ENCODE measurements around the gene PRMT7. TPM values are rescaled to one million over a fixed set of nuclear protein-coding genes. Genes with fewer than 3 reads are reported as not detected.

The PRMT7 gene
- polyA plus RNA-seq, 1 donor (not counting 4 experiments of a cell fraction or from before 2014, with no cell fraction given) = 27.4 TPM

DNA sequence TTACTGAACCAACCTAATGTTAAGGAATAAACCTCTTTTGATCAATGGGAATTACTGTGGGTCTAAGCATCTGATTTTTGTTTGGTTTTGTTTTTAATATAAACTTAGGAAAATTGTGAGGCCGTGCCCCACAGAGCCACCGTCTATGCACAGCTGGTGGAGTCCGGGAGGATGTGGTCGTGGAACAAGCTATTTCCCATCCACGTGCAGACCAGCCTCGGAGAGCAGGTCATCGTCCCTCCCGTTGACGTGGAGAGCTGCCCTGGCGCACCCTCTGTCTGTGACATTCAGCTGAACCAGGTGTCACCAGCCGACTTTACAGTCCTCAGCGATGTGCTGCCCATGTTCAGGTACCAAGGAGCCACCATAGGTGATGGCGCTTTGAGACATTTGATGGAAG is 28.4 kb downstream of the PRMT7 start:
- Histone ChIP-seq H3K9me3 (ENCODE audit: control insufficient read depth, low read depth, low read length) (no peaks in the 10 kb centered on the region), H3K4me2 (ENCODE audit: control insufficient read depth, extremely low read depth, insufficient read depth, low read depth, low read length) (no peak overlapping the region), H3K4me3 (ENCODE audit: control insufficient read depth in 2 of 3, extremely low read depth in 1 of 3, insufficient read depth in 2 of 3, low read depth in 1 of 3, low read length in 3 of 3) (no peak overlapping the region), H3K4me1 (ENCODE audit: control insufficient read depth, extremely low read depth, insufficient read depth, low read length) (peaks cover 4% of the 10 kb centered on the region), H3K9me1 (ENCODE audit: control insufficient read depth, extremely low read depth, insufficient read depth, low read length) (no peaks in the 10 kb centered on the region), H2AFZ (ENCODE audit: control insufficient read depth, low read length) (no peak overlapping the region), H3K27ac (ENCODE audit: control insufficient read depth, insufficient read depth, low read length) (no peak overlapping the region), H3K27me3 (ENCODE audit: control insufficient read depth, extremely low read depth, insufficient read depth, low read length) (no peaks in the 10 kb centered on the region), H4K20me1 (ENCODE audit: control insufficient read depth, extremely low read depth, insufficient read depth, low read length) (no peaks in the 10 kb centered on the region), H3K9ac (ENCODE audit: control insufficient read depth, extremely low read depth, insufficient read depth, low read length) (no peak overlapping the region), H3K79me2 (ENCODE audit: control insufficient read depth, insufficient read depth, low read length) (no peaks in the 10 kb centered on the region), H3K36me3 (ENCODE audit: control insufficient read depth in 2 of 2, extremely low read depth in 1 of 2, insufficient read depth in 2 of 2, low read length in 2 of 2) (peaks cover 14 to 31% of the 10 kb centered on the region in 2 experiments)
- TF ChIP-seq EZH2 (IDR thresholded peaks at IDR 0.05; ENCODE audit: low read length) = no peak
- TF ChIP-seq, protein P1, sequence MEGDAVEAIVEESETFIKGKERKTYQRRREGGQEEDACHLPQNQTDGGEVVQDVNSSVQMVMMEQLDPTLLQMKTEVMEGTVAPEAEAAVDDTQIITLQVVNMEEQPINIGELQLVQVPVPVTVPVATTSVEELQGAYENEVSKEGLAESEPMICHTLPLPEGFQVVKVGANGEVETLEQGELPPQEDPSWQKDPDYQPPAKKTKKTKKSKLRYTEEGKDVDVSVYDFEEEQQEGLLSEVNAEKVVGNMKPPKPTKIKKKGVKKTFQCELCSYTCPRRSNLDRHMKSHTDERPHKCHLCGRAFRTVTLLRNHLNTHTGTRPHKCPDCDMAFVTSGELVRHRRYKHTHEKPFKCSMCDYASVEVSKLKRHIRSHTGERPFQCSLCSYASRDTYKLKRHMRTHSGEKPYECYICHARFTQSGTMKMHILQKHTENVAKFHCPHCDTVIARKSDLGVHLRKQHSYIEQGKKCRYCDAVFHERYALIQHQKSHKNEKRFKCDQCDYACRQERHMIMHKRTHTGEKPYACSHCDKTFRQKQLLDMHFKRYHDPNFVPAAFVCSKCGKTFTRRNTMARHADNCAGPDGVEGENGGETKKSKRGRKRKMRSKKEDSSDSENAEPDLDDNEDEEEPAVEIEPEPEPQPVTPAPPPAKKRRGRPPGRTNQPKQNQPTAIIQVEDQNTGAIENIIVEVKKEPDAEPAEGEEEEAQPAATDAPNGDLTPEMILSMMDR (optimal IDR thresholded peaks at IDR 0.05 in 1 of 3, IDR thresholded peaks at IDR 0.05 in 1 of 3, conservative IDR thresholded peaks at IDR 0.05 in 1 of 3; ENCODE audit: extremely low read depth in 1 of 3, insufficient read depth in 2 of 3, low read length in 3 of 3) = no peak
- dilution Hi-C loops (cut with MboI; ENCODE audit: extremely low pct_ligation_motif_present, low sequenced_read_pairs) = no loop called here
- DNase-seq (ENCODE audit: low read depth, low spot score) = no peak
- no peak for FAIRE-seq

DNA sequence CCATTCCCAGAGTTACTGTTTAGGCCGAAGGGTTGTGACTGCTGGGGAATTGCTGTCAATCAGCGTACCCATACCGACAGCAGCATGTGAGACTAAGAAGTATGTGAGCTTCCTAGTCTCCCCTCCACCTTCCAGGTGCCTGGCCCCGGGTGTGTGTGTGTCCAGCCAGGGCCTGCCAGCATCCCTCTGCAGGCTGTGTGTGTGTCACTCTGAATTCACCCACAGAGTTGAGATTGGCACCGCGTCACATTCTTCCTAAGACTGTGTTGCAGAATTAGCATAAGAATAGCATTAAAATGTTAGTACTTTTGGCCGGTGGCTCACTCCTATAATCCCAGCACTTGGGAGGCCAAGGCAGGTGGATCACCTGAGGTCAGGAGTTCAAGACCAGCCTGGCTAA is 31.8 kb downstream of the PRMT7 start:
- Histone ChIP-seq H3K27me3 (ENCODE audit: control insufficient read depth, extremely low read depth, insufficient read depth, low read length) (no peaks in the 10 kb centered on the region), H4K20me1 (ENCODE audit: control insufficient read depth, extremely low read depth, insufficient read depth, low read length) (peaks cover 4% of the 10 kb centered on the region), H3K9ac (ENCODE audit: control insufficient read depth, extremely low read depth, insufficient read depth, low read length) (no peak overlapping the region), H3K4me1 (ENCODE audit: control insufficient read depth, extremely low read depth, insufficient read depth, low read length) (peaks cover 7% of the 10 kb centered on the region), H3K27ac (ENCODE audit: control insufficient read depth, insufficient read depth, low read length) (no peak overlapping the region), H2AFZ (ENCODE audit: control insufficient read depth, low read length) (no peak overlapping the region), H3K4me2 (ENCODE audit: control insufficient read depth, extremely low read depth, insufficient read depth, low read depth, low read length) (no peak overlapping the region), H3K4me3 (ENCODE audit: control insufficient read depth in 2 of 3, extremely low read depth in 1 of 3, insufficient read depth in 2 of 3, low read depth in 1 of 3, low read length in 3 of 3) (no peak overlapping the region), H3K79me2 (ENCODE audit: control insufficient read depth, insufficient read depth, low read length) (no peaks in the 10 kb centered on the region), H3K9me1 (ENCODE audit: control insufficient read depth, extremely low read depth, insufficient read depth, low read length) (no peaks in the 10 kb centered on the region), H3K36me3 (ENCODE audit: control insufficient read depth in 2 of 2, extremely low read depth in 1 of 2, insufficient read depth in 2 of 2, low read length in 2 of 2) (peaks cover 18 to 38% of the 10 kb centered on the region in 2 experiments), H3K9me3 (ENCODE audit: control insufficient read depth, low read depth, low read length) (no peaks in the 10 kb centered on the region)
- dilution Hi-C loops (cut with MboI; ENCODE audit: extremely low pct_ligation_motif_present, low sequenced_read_pairs) = no loop called here
- FAIRE-seq (no peak), DNase-seq (ENCODE audit: low read depth, low spot score) (no peak)
- TF ChIP-seq EZH2 (IDR thresholded peaks at IDR 0.05; ENCODE audit: low read length) = no peak
- TF ChIP-seq, protein P1 (optimal IDR thresholded peaks at IDR 0.05 in 1 of 3, IDR thresholded peaks at IDR 0.05 in 1 of 3, conservative IDR thresholded peaks at IDR 0.05 in 1 of 3; ENCODE audit: extremely low read depth in 1 of 3, insufficient read depth in 2 of 3, low read length in 3 of 3) = no peak

Measured in keratinocyte (primary cell).